Stimulated activated CD4-positive, alpha-beta T cell treated with anti-CD3 and anti-CD28 coated beads, Interleukin-2, amount 100 ng/mL, for 48 hours (primary cell): ENCODE measurements around the gene CIRBP.

Experiments
- DNase-seq, 2 donors: peaks; one replicate each; pipeline ENCODE4 v3.0.0-alpha.2; 2020

Gene CIRBP

GRCh38 chr19:1231729-1232637, 37.1 kb upstream of the CIRBP start:
- no peak for DNase-seq

- no peak for DNase-seq
Measured at GRCh38 chr19:1232652-1233072, 36.5 kb upstream of the CIRBP start.

DNA sequence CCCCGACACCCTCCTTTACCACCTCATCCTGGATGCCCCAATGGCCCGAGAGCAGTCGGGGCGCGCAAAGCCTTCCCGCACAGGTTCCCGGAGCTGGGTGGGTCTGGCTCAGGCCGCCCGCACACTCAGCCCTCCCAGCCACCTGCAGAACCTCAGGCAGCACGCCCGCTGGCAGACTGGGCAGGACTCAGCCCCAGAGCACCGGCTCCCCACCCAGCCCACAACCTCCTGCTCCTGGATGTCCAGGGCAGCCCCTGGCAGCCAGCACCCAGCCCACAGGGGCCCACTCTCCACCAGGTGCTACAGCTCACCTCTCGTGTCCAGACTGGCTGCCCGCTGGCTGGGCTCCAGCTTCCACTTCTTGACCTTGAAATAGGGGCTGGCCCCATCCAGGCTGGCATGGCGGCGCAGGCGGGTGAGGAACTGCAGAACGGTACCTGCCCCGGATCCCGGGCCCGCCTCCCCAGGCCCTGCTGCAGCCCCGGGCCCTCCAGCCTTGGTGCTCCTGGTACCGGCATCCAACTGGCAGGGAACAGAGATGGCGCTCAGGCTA, 35.9 kb upstream of the CIRBP start:
- DNase-seq, result no peak

GRCh38 chr19:1234051-1234954, 34.8 kb upstream of the CIRBP start:
- no peak for DNase-seq

DNA sequence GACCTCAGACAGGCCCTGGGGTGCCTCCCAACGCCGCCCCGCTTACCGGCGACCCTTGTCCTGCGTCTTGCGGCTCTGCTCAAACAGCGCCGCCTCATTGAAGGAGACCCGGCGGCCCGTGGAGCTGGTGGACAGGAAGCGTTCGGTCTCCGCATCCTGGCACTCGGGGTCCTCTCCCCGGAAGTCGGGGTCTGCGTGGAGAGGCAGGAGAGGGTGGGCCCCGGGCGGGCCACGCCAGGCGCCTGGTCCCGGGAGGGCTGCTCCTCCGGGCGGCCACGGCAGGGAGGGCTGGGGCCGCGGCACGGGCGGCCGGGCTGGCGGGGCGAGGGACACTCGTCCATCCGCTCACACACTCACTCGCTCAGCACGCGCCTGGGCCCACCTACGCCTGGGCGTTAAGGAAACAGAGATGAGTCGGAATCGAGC, 34.2 kb upstream of the CIRBP start:
- no peak for DNase-seq

- no peak for DNase-seq
Measured at GRCh38 chr19:1235625-1236538, 33.2 kb upstream of the CIRBP start.

GRCh38 chr19:1236576-1236975, 32.6 kb upstream of the CIRBP start:
- no peak for DNase-seq

DNA sequence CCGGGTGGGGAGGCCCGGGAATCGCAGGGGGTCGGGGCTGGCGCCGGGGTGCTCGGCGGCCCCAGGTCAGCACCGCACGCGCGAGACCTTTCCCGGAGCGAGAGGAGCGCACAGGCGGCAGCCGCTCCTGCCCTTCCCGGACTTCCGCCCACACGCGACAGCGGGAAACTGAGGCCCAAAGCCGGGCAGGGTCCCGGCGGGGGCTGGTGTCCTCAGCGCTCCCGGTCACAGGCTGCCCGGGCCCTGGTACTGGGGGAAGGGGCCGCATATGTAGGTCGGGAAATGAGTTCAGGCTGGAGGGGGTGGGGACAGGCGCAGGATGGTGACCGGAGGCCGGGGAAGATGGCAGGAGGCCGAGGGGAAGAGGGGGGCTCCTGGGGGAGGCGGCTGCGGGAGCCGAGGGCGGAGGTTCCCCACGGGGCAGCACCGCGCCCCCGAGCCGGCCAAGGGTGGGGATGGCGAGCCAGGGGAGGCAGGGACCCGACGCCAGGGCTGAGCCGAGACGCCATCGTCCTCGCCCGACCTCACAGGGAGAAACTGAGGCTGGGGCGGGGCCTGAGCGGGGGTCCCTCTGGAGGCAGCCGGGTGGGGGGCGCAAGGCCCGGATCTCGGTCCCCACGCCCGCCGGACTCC, 32.0 kb upstream of the CIRBP start:
- DNase-seq, result no peak

- DNase-seq, result no peak
Measured at GRCh38 chr19:1237754-1238368, 31.3 kb upstream of the CIRBP start, which contains the start of gene CBARP. Gene CBARP (minus strand): TSS chr19:1238005. CDS start chr19:1236100, 1,905 bp downstream.

DNA sequence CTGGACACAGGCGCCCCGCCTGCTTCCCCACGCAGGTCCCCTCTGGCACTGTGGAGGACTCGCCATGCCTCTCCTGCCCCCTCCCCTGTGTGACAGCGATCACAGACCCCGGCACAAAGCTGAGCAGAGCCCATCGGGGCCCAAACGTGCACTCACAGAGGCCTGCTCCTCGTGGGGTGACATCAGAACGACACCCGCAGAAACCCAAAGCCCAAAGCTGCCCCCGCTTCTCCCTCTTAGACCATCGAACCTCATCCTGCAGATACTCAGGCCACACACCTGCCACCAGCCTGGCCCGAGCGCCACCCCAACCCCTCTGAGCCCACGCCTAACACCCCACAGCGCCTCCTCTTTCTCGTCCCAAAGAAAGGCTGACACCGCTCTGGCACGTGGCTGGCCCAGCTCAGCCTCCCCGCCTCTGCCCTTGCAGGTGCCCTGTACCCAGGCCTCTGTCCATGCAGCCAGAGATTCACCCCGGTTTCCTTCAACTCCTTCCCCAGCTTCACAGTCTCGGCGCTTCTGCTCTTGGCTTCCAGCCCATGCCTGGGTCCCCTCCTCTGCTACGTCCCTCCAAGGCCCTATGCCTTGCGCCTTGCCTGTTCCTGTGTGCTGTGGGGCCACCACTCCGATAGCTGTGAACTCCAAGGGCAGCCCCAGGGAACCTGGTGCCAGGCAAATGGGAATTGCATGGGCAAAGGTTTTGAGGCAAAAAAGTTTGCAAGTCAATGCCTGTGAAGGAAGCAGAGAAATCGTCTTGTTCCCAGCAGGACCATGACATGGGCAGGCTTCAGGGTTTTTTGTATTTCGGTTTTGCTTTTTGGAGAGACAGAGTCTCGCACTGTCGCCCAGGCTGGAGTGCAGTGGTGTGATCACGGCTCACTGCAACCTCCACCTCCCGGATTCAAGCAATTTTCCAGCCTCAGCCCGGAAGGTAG, 30.5 kb upstream of the CIRBP start:
- no peak for DNase-seq

GRCh38 chr19:1239420-1239795, 29.7 kb upstream of the CIRBP start:
- DNase-seq, result no peak

GRCh38 chr19:1239796-1240737, 29.1 kb upstream of the CIRBP start:
- peak; percentile 88 to 99 for DNase-seq

- no peak for DNase-seq
Measured at GRCh38 chr19:1240925-1241324, 28.2 kb upstream of the CIRBP start.

DNA sequence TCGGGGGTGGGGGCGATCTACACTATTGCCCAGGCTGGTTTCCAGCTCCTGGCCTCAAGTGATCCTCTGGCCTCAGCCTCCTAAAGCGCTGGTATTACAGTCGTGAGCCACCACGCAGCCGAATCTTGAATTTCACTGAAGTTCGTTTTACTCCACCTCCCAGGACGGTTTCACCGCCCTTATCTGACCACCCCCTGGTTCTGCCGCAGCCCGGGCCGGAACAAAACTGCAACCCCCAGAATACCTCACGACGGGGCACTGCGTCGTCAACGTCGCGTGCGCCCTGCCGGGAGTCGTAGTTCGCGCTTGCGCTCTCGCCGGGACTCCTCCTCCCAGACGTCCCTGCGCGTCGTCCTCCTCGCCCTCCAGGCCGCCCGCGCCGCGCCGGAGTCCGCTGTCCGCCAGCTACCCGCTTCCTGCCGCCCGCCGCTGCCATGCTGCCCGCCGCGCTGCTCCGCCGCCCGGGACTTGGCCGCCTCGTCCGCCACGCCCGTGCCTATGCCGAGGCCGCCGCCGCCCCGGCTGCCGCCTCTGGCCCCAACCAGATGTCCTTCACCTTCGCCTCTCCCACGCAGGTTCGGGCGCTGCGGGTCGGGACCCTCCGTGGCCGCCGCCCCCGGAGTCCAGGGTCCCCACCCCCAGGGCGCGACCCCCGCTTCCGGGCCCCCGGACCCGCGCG, 27.6 kb upstream of the CIRBP start, which contains the start of gene ATP5F1D:
Gene ATP5F1D (plus strand): TSS at position 335 of the 679 bp plus-strand sequence. CDS start 100 bp downstream, at position 435.
- peak; percentile 87 to 98 for DNase-seq

- DNase-seq, result peak; percentile 86 to 89
Measured at GRCh38 chr19:1243768-1244692, 25.1 kb upstream of the CIRBP start.

- DNase-seq, result no peak
Measured at GRCh38 chr19:1244693-1245451, 24.3 kb upstream of the CIRBP start.
